ENCODE measurements around the gene NSG2. TPM values are rescaled to one million over a fixed set of nuclear protein-coding genes. Genes with fewer than 3 reads are reported as not detected.

The NSG2 gene
- total RNA-seq, 2 donors from 2014 or later, result not detected

GRCh38 chr5:174083056-174083827, 37.7 kb downstream of the NSG2 start:
- H3K36me3 ChIP-seq, result no peaks in the 10 kb centered on the region
- no peak for TF ChIP-seq CTCF (IDR thresholded peaks at IDR 0.05)
- no peak for ATAC-seq (ENCODE audit: insufficient number of reproducible peaks, low FRiP score, low read depth)
- no peak overlapping the region for H3K27ac ChIP-seq
- H3K9me3 ChIP-seq, result no peaks in the 10 kb centered on the region
- no peak for DNase-seq (ENCODE audit: low spot score)
- no peaks in the 10 kb centered on the region for H3K4me1 ChIP-seq (ENCODE audit: control insufficient read depth in 1 of 2, low read depth in 2 of 2)
- H3K4me3 ChIP-seq, result no peak overlapping the region
- no peaks in the 10 kb centered on the region for H3K27me3 ChIP-seq (replicated peaks; ENCODE audit: insufficient read depth)

- no peaks in the 10 kb centered on the region for H3K36me3 ChIP-seq
- ATAC-seq (ENCODE audit: insufficient number of reproducible peaks, low FRiP score, low read depth) (no peak), DNase-seq (ENCODE audit: low spot score) (no peak)
- no peaks in the 10 kb centered on the region for H3K4me1 ChIP-seq (ENCODE audit: control insufficient read depth in 1 of 2, low read depth in 2 of 2)
- no peaks in the 10 kb centered on the region for H3K27me3 ChIP-seq (replicated peaks; ENCODE audit: insufficient read depth)
- no peaks in the 10 kb centered on the region for H3K9me3 ChIP-seq
- no peak overlapping the region for H3K4me3 ChIP-seq
- no peak for TF ChIP-seq CTCF (IDR thresholded peaks at IDR 0.05)
- no peak overlapping the region for H3K27ac ChIP-seq
These were observed 39.2 kb downstream of the NSG2 start for GRCh38 chr5:174084691-174085154.

- Histone ChIP-seq H3K4me1 (ENCODE audit: control insufficient read depth in 1 of 2, low read depth in 2 of 2) (no peaks in the 10 kb centered on the region), H3K9me3 (no peaks in the 10 kb centered on the region), H3K27ac (no peak overlapping the region), H3K36me3 (no peaks in the 10 kb centered on the region), H3K4me3 (no peak overlapping the region), H3K27me3 (replicated peaks; ENCODE audit: insufficient read depth) (no peaks in the 10 kb centered on the region)
- ATAC-seq (ENCODE audit: insufficient number of reproducible peaks, low FRiP score, low read depth) (no peak), DNase-seq (ENCODE audit: low spot score) (no peak)
- TF ChIP-seq CTCF (IDR thresholded peaks at IDR 0.05), result no peak
These were observed 41.2 kb downstream of the NSG2 start for GRCh38 chr5:174086751-174087150.

- no peaks in the 10 kb centered on the region for H3K4me1 ChIP-seq (ENCODE audit: control insufficient read depth in 1 of 2, low read depth in 2 of 2)
- H3K27me3 ChIP-seq (replicated peaks; ENCODE audit: insufficient read depth), result no peaks in the 10 kb centered on the region
- no peaks in the 10 kb centered on the region for H3K36me3 ChIP-seq
- DNase-seq (ENCODE audit: low spot score) (no peak), ATAC-seq (ENCODE audit: insufficient number of reproducible peaks, low FRiP score, low read depth) (no peak)
- no peak overlapping the region for H3K27ac ChIP-seq
- no peak for TF ChIP-seq CTCF (IDR thresholded peaks at IDR 0.05)
- H3K9me3 ChIP-seq, result no peaks in the 10 kb centered on the region
- H3K4me3 ChIP-seq, result no peak overlapping the region
These were observed 42.3 kb downstream of the NSG2 start for GRCh38 chr5:174087783-174088182.

GRCh38 chr5:174090129-174090528, 44.6 kb downstream of the NSG2 start:
- no peak for DNase-seq (ENCODE audit: low spot score)
- Histone ChIP-seq H3K36me3 (no peaks in the 10 kb centered on the region), H3K9me3 (no peaks in the 10 kb centered on the region), H3K4me1 (ENCODE audit: control insufficient read depth in 1 of 2, low read depth in 2 of 2) (no peaks in the 10 kb centered on the region), H3K27me3 (replicated peaks; ENCODE audit: insufficient read depth) (no peaks in the 10 kb centered on the region), H3K4me3 (no peak overlapping the region), H3K27ac (no peak overlapping the region)
- ATAC-seq (ENCODE audit: insufficient number of reproducible peaks, low FRiP score, low read depth), result no peak
- TF ChIP-seq CTCF (IDR thresholded peaks at IDR 0.05), result no peak

All from thoracic aorta (tissue), 2 donors.